Transverse colon (tissue), 4 donors: ENCODE data around the gene CTF1. TPM values are rescaled to one million over a fixed set of nuclear protein-coding genes. Genes with fewer than 3 reads are reported as not detected.
"Not testable (repeated sequence)": the region's sequence is repeated elsewhere in the genome, so short reads cannot be mapped to it uniquely, and the experiment has no call there.

Experiments used
- DNase-seq: peaks from one replicate; pipeline ENCODE4 v3.0.0-alpha.2; 2019
- H3K27ac ChIP-seq, 4 donors: fragments of 200-600 bp; sonication (generic); 2 replicates each; pipeline ENCODE4 v1.5.1; 2016 to 2018; ENCODE audit warnings: inconsistent platforms in 4 of 4
- H3K27me3 ChIP-seq: fragments of 200-600 bp; sonication (generic); 2 replicates; pipeline ENCODE4 v1.5.1; 2017; ENCODE audit warnings: inconsistent platforms
- H3K36me3 ChIP-seq, 4 donors: fragments of 200-600 bp; sonication (generic); 2 replicates each; pipeline ENCODE4 v1.5.1; 2017 to 2019; ENCODE audit warnings: inconsistent platforms in 4 of 4
- H3K4me1 ChIP-seq, 4 donors: fragments of 200-600 bp; sonication (generic); 2 replicates each; pipeline ENCODE4 v1.5.1; 2017 to 2020; ENCODE audit warnings: inconsistent platforms in 4 of 4
- H3K4me3 ChIP-seq, 4 donors: fragments of 200-600 bp; sonication (generic); 1 replicate in 1 of 4; 2 replicates in 3 of 4; pipeline versions ENCODE4 v1.5.1 to v1.6.1; 2017 to 2019; ENCODE audit warnings: inconsistent platforms in 4 of 4
- H3K9me3 ChIP-seq, 2 donors: fragments of 200-600 bp; sonication (generic); 2 replicates each; pipeline ENCODE4 v1.5.1; 2017 to 2019; ENCODE audit warnings: inconsistent platforms in 2 of 2
- EP300 ChIP-seq: sonication (generic); formaldehyde crosslinking; IDR thresholded peaks from one replicate; pipeline ENCODE4 v1.6.1; 2017; ENCODE audit warnings: antibody characterized with exemption, low read depth
- POLR2A ChIP-seq: fragments of 450-650 bp; IDR thresholded peaks from one replicate; pipeline ENCODE4 v1.6.1; 2016; ENCODE audit warnings: antibody characterized with exemption, mild to moderate bottlenecking, moderate library complexity
- POLR2AphosphoS5 ChIP-seq, 3 donors: sonication (generic); formaldehyde crosslinking; IDR thresholded peaks; one replicate each; pipeline ENCODE4 v1.6.1; 2016; ENCODE audit warnings: antibody characterized with exemption in 3 of 3
- WGBS, 2 donors: methylation state at CpG; one replicate each; pipeline ENCODE4 v1.1.5; 2018; ENCODE audit warnings: low coverage in 1 of 2; 5-methylcytosine and 5-hydroxymethylcytosine counted together
- in situ Hi-C, 4 donors: fragments of 200-750 bp; cut with MboI; loops; one replicate each; pipeline versions ENCODE4 v1.15.0 to v1.15.1; 2017; ENCODE audit warnings: low sequenced_read_pairs in 3 of 4, low pct_ligation_motif_present in 1 of 4, low pct_unique_long_range_greater_than_20kb in 1 of 4
- intact Hi-C: fragments of 100-400 bp; cut with DNase I; formaldehyde crosslinking; loops from one replicate; pipeline ENCODE4 v1.15.1; 2023; ENCODE audit warnings: low total_unique reads
- total RNA-seq, 4 donors: library from RNA; depleted of rRNA; stranded (reverse); fragments of >200 nt; gene quantifications; one replicate each; pipeline ENCODE4 v1.1.0, GENCODE V29; 2016
- TF ChIP-seq, protein P1 (sequence below), 5 experiments: fragments of 200-600 bp in 3 of 5; fragments of 450-650 bp in 2 of 5; sonication (generic) in 3 of 5; IDR thresholded peaks; 1 replicate in 2 of 5; 2 replicates in 3 of 5; pipeline ENCODE4 v1.5.1; 2016 to 2017; ENCODE audit warnings: antibody characterized with exemption in 5 of 5, inconsistent platforms in 3 of 5, mild to moderate bottlenecking in 2 of 5, moderate library complexity in 1 of 5

The CTF1 gene
- total RNA-seq, 4 donors from 2014 or later = 0.82 to 0.95 TPM; not detected in 2

DNA sequence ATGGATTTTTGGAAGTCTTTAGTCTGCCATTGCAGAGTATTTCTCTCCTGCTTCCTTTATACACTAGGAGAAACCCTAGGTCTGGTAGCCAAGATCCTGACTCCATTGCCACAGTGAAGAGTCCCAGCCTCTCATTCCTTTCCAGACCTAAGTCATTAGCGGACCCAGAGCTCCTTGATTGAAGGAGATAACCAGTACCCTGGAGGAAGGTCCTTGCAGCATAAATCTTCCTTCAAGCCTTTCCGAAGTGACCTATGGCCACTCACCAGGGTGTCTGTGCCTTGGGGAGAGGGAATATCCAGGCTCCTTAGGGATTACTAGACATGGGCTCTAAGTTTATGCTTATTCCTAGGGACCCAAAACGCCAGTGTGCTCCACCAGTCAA, 38.3 kb upstream of the CTF1 start:
- in situ Hi-C loops = no loop called here
- Histone ChIP-seq H3K9me3 (no peaks in the 10 kb centered on the region), H3K4me1 (no peaks in the 10 kb centered on the region), H3K4me3 (no peak overlapping the region), H3K27me3 (no peaks in the 10 kb centered on the region), H3K27ac (no peak overlapping the region), H3K36me3 (no peaks in the 10 kb centered on the region)
- 73% methylated on average over 3 of the region's 3 CpGs; no CpG with 5 or more reads in 1 of the 2 donors for WGBS, 2 donors
- intact Hi-C loops = no loop called here
- TF ChIP-seq POLR2AphosphoS5 (IDR thresholded peaks at IDR 0.05) (no peak), POLR2A (no peak), EP300 (no peak)
- TF ChIP-seq, protein P1, sequence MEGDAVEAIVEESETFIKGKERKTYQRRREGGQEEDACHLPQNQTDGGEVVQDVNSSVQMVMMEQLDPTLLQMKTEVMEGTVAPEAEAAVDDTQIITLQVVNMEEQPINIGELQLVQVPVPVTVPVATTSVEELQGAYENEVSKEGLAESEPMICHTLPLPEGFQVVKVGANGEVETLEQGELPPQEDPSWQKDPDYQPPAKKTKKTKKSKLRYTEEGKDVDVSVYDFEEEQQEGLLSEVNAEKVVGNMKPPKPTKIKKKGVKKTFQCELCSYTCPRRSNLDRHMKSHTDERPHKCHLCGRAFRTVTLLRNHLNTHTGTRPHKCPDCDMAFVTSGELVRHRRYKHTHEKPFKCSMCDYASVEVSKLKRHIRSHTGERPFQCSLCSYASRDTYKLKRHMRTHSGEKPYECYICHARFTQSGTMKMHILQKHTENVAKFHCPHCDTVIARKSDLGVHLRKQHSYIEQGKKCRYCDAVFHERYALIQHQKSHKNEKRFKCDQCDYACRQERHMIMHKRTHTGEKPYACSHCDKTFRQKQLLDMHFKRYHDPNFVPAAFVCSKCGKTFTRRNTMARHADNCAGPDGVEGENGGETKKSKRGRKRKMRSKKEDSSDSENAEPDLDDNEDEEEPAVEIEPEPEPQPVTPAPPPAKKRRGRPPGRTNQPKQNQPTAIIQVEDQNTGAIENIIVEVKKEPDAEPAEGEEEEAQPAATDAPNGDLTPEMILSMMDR (IDR thresholded peaks at IDR 0.05) = no peak
- no peak for DNase-seq

DNA sequence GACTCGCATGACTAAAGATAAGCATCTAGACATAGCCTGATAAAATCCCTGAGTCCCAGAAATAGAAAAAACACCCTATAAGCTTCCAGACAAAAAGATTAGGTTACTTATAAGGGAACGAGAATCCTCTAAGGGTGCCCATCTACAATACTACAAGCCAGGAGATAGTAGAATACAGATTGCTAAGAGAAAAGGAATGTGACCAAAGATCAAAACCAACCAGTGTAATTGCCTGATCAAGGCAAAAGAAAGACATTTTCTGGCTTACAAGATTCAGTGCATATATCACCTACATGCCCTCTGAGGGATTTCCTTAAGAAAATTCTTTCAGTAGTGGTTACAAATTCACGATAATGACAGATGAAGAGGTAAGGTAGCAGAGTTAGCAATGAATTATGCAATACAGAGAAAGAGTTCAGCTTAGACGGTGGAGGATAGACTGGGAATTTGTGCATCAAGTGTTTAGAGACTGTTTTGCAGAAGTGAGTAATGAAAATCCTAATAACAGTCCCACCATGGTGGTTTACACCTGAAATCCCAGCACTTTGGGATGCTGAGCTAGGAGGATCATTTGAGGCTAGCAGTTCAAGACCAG, 37.5 kb upstream of the CTF1 start:
- H3K4me1 ChIP-seq = no peaks in the 10 kb centered on the region
- in situ Hi-C loops = no loop called here
- 85 to 88% methylated on average over 3 to 4 of the region's 4 CpGs for WGBS, 2 donors
- H3K4me3 ChIP-seq = no peak overlapping the region
- TF ChIP-seq EP300 (no peak), POLR2A (no peak), POLR2AphosphoS5 (IDR thresholded peaks at IDR 0.05) (no peak)
- TF ChIP-seq, protein P1 (IDR thresholded peaks at IDR 0.05) = no peak
- no peaks in the 10 kb centered on the region for H3K36me3 ChIP-seq
- H3K27ac ChIP-seq = no peak overlapping the region
- no peak for DNase-seq
- H3K27me3 ChIP-seq = no peaks in the 10 kb centered on the region
- intact Hi-C loops = no loop called here
- no peaks in the 10 kb centered on the region for H3K9me3 ChIP-seq

DNA sequence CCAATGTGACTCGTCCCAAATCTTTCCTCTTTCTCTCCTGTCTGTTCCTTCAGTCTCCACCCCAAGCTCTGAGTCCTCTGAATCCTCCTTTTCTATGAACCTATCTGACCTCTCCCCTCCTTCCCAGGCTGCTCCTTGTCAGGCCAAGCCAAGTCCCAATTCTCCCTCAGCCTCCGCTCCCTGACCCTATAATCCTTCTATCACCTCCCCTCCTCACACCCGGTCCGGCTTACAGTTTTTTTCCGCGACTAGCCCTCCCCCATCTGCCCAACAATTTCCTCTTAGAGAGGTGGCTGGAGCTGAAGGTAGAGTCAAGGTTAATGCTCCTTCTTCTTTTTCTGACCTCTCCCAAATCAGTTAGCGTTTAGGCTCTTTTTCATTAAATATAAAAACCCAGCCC, 35.7 kb upstream of the CTF1 start:
- H3K27ac ChIP-seq = not testable (repeated sequence)

DNA sequence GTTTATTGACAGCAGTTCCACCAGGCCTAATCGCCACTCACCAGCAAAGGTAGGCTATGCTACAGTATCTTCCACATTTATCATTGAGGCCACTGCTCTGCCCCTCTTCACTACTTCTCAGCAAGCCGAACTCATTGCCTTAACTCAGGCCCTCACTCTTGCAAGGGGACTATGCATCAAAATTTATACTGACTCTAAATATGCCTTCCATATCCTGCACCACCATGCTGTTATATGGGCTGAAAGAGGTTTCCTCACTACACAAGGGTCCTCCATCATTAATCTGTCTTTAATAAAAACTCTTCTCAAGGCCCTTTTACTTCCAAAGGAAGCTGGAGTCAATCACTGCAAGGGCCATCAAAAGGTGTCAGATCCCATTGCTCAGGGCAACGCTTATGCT, 33.2 kb upstream of the CTF1 start:
- intact Hi-C loops = not testable (repeated sequence)

More for the DNA sequence above, 35.7 kb upstream of the CTF1 start:
- H3K36me3 ChIP-seq, H3K27me3 ChIP-seq, intact Hi-C loops, H3K9me3 ChIP-seq, DNase-seq, H3K4me1 ChIP-seq, H3K4me3 ChIP-seq: not testable (repeated sequence)
- WGBS, 2 donors = 85 to 87% methylated on average over 6 to 7 of the region's 7 CpGs
- in situ Hi-C loops = loop anchor here in 1 of 4 donors (5.0 kb wide), 1 partner anchor 47 kb away; no protein-coding TSS in a partner anchor

DNA sequence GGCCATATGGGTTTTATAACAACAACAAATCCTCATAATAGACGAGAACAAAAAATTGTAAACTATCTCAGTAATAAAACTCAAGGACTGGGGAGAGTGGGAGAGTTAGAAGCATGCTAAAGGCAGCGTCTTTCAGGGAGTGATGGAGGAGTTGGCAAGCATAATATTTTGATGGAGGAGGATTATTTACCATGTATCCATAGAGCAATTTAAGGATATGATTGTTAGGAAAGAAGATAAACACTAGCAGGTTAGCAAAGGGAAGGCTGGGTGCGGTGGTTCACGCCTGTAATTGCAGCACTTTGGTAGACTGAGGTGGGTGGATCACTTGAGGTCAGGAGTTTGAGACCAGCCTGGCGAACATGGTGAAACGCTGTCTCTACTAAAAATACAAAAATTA, 30.4 kb upstream of the CTF1 start:
- intact Hi-C loops = no loop called here
- no peaks in the 10 kb centered on the region for H3K4me1 ChIP-seq
- no peaks in the 10 kb centered on the region for H3K27me3 ChIP-seq
- in situ Hi-C loops = no loop called here
- H3K27ac ChIP-seq = no peak overlapping the region
- TF ChIP-seq, protein P1 (IDR thresholded peaks at IDR 0.05) = no peak
- TF ChIP-seq EP300 (no peak), POLR2AphosphoS5 (IDR thresholded peaks at IDR 0.05) (no peak), POLR2A (no peak)
- no peak overlapping the region for H3K4me3 ChIP-seq
- no peak for DNase-seq
- no peaks in the 10 kb centered on the region for H3K9me3 ChIP-seq
- no peaks in the 10 kb centered on the region for H3K36me3 ChIP-seq
- WGBS, 2 donors = 37 to 47% methylated on average over 5 to 6 of the region's 6 CpGs

More for the DNA sequence above, 33.2 kb upstream of the CTF1 start:
- not testable (repeated sequence) for H3K27me3 ChIP-seq, DNase-seq, H3K4me1 ChIP-seq, H3K4me3 ChIP-seq, H3K36me3 ChIP-seq, H3K27ac ChIP-seq, H3K9me3 ChIP-seq
- in situ Hi-C loops = loop anchor here in 1 of 4 donors (5.0 kb wide), 1 partner anchor 44 kb away; no protein-coding TSS in a partner anchor
- 98 to 100% methylated on average over 2 to 3 of the region's 3 CpGs for WGBS, 2 donors
